SIG-M5 (cell line): ENCODE results near the gene CLDN15.
"Not testable (repeated sequence)": the region's sequence is repeated elsewhere in the genome, so short reads cannot be mapped to it uniquely, and the experiment has no call there.

ENCODE experiments used
- DNase-seq: peaks from one replicate; lab custom pipeline; 2025; lab: John Stamatoyannopoulos, UW

The CLDN15 gene

GRCh38 chr7:101218236-101219125 lies 19.1 kb downstream of the CLDN15 start:
- DNase-seq: no peak

- peak; percentile 68 for DNase-seq
Observed at GRCh38 chr7:101217388-101218235, 20.0 kb downstream of the CLDN15 start, which contains the start of the genes PLOD3 and ZNHIT1. Gene PLOD3, minus strand, starts transcription at chr7:101217581. Its CDS starts 307 bp downstream, at chr7:101217274. Gene ZNHIT1, plus strand, starts transcription at chr7:101218165. Its CDS starts 31 bp downstream, at chr7:101218196.

GRCh38 chr7:101216860-101217387 lies 20.7 kb downstream of the CLDN15 start:
- DNase-seq: no peak

GRCh38 chr7:101216001-101216859 lies 21.4 kb downstream of the CLDN15 start:
- DNase-seq: no peak

GRCh38 chr7:101212014-101212413 lies 25.6 kb downstream of the CLDN15 start:
- no peak for DNase-seq

- DNase-seq: no peak
Observed at GRCh38 chr7:101211501-101211900, 26.1 kb downstream of the CLDN15 start.

GRCh38 chr7:101210143-101210542 lies 27.5 kb downstream of the CLDN15 start:
- no peak for DNase-seq

- DNase-seq: no peak
Observed at GRCh38 chr7:101208794-101209193, 28.8 kb downstream of the CLDN15 start.

- no peak for DNase-seq
Observed at GRCh38 chr7:101207459-101207858, 30.1 kb downstream of the CLDN15 start.

GRCh38 chr7:101206665-101207042 lies 30.9 kb downstream of the CLDN15 start:
- DNase-seq: no peak

GRCh38 chr7:101205901-101206664 lies 31.5 kb downstream of the CLDN15 start:
- no peak for DNase-seq

GRCh38 chr7:101203740-101204738 lies 33.6 kb downstream of the CLDN15 start:
- DNase-seq: not testable (repeated sequence)

- DNase-seq: no peak
Observed at GRCh38 chr7:101202603-101202918, 35.0 kb downstream of the CLDN15 start.

- DNase-seq: no peak
Observed at GRCh38 chr7:101201695-101202602, 35.7 kb downstream of the CLDN15 start.

GRCh38 chr7:101200862-101201599 lies 36.6 kb downstream of the CLDN15 start, which contains the start of gene MOGAT3:
Gene MOGAT3, minus strand, starts transcription at chr7:101201036. Its CDS starts 182 bp downstream, at chr7:101200854.
- DNase-seq: no peak

GRCh38 chr7:101200504-101200861 lies 37.1 kb downstream of the CLDN15 start:
- DNase-seq: no peak

- not testable (repeated sequence) for DNase-seq
Observed at GRCh38 chr7:101199522-101199921, 38.1 kb downstream of the CLDN15 start.

- no peak for DNase-seq
Observed at GRCh38 chr7:101198476-101198875, 39.1 kb downstream of the CLDN15 start.
